H9 (cell line): ENCODE results near the gene LDLRAP1. TPM values are rescaled to one million over a fixed set of nuclear protein-coding genes. Genes with fewer than 3 reads are reported as not detected.

ENCODE experiments used
- DNase-seq: peaks from one replicate; pipeline ENCODE4 v3.0.0-alpha.2; 2017
- H2AFZ ChIP-seq: one replicate; pipeline ENCODE4 v1.6.1; 2013; ENCODE audit warnings: mild to moderate bottlenecking, low read length, control low read depth, moderate library complexity
- H2AK5ac ChIP-seq: 2 replicates; pipeline ENCODE4 v1.6.1; 2013; ENCODE audit warnings: low read length, control low read depth, mixed read lengths; ENCODE audit not compliant: insufficient read length
- H2BK120ac ChIP-seq: one replicate; pipeline ENCODE4 v1.6.1; 2013; ENCODE audit warnings: low read depth, mild to moderate bottlenecking, low read length, control low read depth, inconsistent platforms; ENCODE audit not compliant: poor library complexity, severe bottlenecking
- H2BK12ac ChIP-seq: 2 replicates; pipeline ENCODE4 v1.6.1; 2013; ENCODE audit warnings: low read length, control low read depth, mixed read lengths, low read depth; ENCODE audit not compliant: insufficient read length
- H2BK15ac ChIP-seq: 2 replicates; pipeline ENCODE4 v1.6.1; 2013; ENCODE audit warnings: low read depth, low read length, control low read depth
- H2BK20ac ChIP-seq: one replicate; pipeline ENCODE4 v1.6.1; 2013; ENCODE audit warnings: low read depth, mild to moderate bottlenecking, low read length, control low read depth, inconsistent platforms; ENCODE audit not compliant: poor library complexity, severe bottlenecking
- H2BK5ac ChIP-seq: 2 replicates; pipeline ENCODE4 v1.6.1; 2013; ENCODE audit warnings: low read length, control low read depth, mixed read lengths; ENCODE audit not compliant: insufficient read length
- H3K14ac ChIP-seq: 2 replicates; pipeline ENCODE4 v1.6.1; 2013; ENCODE audit warnings: low read length, control low read depth; ENCODE audit not compliant: insufficient read depth
- H3K18ac ChIP-seq: 2 replicates; pipeline ENCODE4 v1.6.1; 2013; ENCODE audit warnings: low read depth, mild to moderate bottlenecking, mixed read lengths, low read length, control low read depth; ENCODE audit not compliant: insufficient read length
- H3K23ac ChIP-seq: 2 replicates; pipeline ENCODE4 v1.6.1; 2013; ENCODE audit warnings: low read length, control low read depth, mixed read lengths, low read depth; ENCODE audit not compliant: insufficient read length
- H3K23me2 ChIP-seq: 2 replicates; pipeline ENCODE4 v1.6.1; 2013; ENCODE audit warnings: low read depth, mild to moderate bottlenecking, mixed read lengths, low read length, control low read depth; ENCODE audit not compliant: insufficient read length, poor library complexity, severe bottlenecking
- H3K27ac ChIP-seq: 2 replicates; pipeline ENCODE4 v1.5.1; 2013; ENCODE audit warnings: low read length, control low read depth, mixed read lengths, low read depth; ENCODE audit not compliant: insufficient read length
- H3K27me3 ChIP-seq: 2 replicates; pipeline ENCODE4 v1.6.1; 2013; ENCODE audit warnings: low read length, control low read depth, inconsistent platforms; ENCODE audit not compliant: insufficient read depth
- H3K4ac ChIP-seq: 2 replicates; pipeline ENCODE4 v1.6.1; 2013; ENCODE audit warnings: low read depth, mild to moderate bottlenecking, control low read depth, inconsistent platforms, low read length, moderate library complexity
- H3K4me1 ChIP-seq: 2 replicates; pipeline ENCODE4 v1.6.1; 2013; ENCODE audit warnings: low read length, control low read depth, inconsistent platforms; ENCODE audit not compliant: insufficient read depth
- H3K4me2 ChIP-seq: 2 replicates; pipeline ENCODE4 v1.6.1; 2013; ENCODE audit warnings: low read length, control low read depth, mixed read lengths; ENCODE audit not compliant: insufficient read length, insufficient read depth
- H3K56ac ChIP-seq: 2 replicates; pipeline ENCODE4 v1.6.1; 2013; ENCODE audit warnings: low read depth, mild to moderate bottlenecking, mixed read lengths, low read length, control low read depth; ENCODE audit not compliant: insufficient read length
- H3K79me1 ChIP-seq: 2 replicates; pipeline ENCODE4 v1.6.1; 2013; ENCODE audit warnings: low read depth, mild to moderate bottlenecking, moderate library complexity, low read length, control low read depth, inconsistent platforms; ENCODE audit not compliant: insufficient read depth, poor library complexity, severe bottlenecking
- H3K79me2 ChIP-seq: 2 replicates; pipeline ENCODE4 v1.6.1; 2013; ENCODE audit warnings: low read length, control low read depth, inconsistent platforms; ENCODE audit not compliant: insufficient read depth
- H3K9ac ChIP-seq: 2 replicates; pipeline ENCODE4 v1.6.1; 2013; ENCODE audit warnings: low read length, control low read depth, mixed read lengths; ENCODE audit not compliant: insufficient read length; ENCODE audit errors: extremely low read depth
- H3K9me3 ChIP-seq: one replicate; pipeline ENCODE4 v1.6.1; 2013; ENCODE audit warnings: low read depth, low read length, inconsistent platforms; ENCODE audit not compliant: control insufficient read depth
- H3T11ph ChIP-seq: one replicate; pipeline ENCODE4 v1.6.1; 2013; ENCODE audit warnings: mild to moderate bottlenecking, low read length, control low read depth, inconsistent platforms
- H4K20me1 ChIP-seq: one replicate; pipeline ENCODE4 v1.6.1; 2013; ENCODE audit not compliant: control insufficient read depth, insufficient read length, insufficient read depth
- H4K5ac ChIP-seq: 2 replicates; pipeline ENCODE4 v1.6.1; 2013; ENCODE audit warnings: low read depth, mild to moderate bottlenecking, mixed read lengths, low read length, control low read depth; ENCODE audit not compliant: insufficient read length
- H4K8ac ChIP-seq: replicated peaks from 2 replicates; pipeline ENCODE4 v1.6.1; 2013; ENCODE audit warnings: low read length, control low read depth, mixed read lengths, low read depth; ENCODE audit not compliant: insufficient read length
- H4K91ac ChIP-seq: 2 replicates; pipeline ENCODE4 v1.6.1; 2013; ENCODE audit warnings: low read depth, mild to moderate bottlenecking, moderate library complexity, mixed read lengths, low read length, control low read depth; ENCODE audit not compliant: insufficient read length
- H3K27ac Mint-ChIP-seq, 3 experiments: 2 replicates in 2 of 3; 3 replicates in 1 of 3; pipeline ENCODE4 v1.8.0; 2020 to 2021; ENCODE audit warnings: mixed read lengths in 3 of 3, mild to moderate bottlenecking in 1 of 3, moderate library complexity in 1 of 3
- H3K27me3 Mint-ChIP-seq: 2 replicates; pipeline ENCODE4 v1.8.0; 2021; ENCODE audit warnings: low read depth, mild to moderate bottlenecking, moderate library complexity, mixed read lengths
- H3K36me3 Mint-ChIP-seq, 3 experiments: 2 replicates in 2 of 3; 3 replicates in 1 of 3; pipeline ENCODE4 v1.8.0; 2020 to 2021; ENCODE audit warnings: low read depth in 3 of 3, mixed read lengths in 3 of 3; ENCODE audit not compliant: insufficient read depth in 1 of 3
- H3K4me1 Mint-ChIP-seq, 2 experiments: 2 replicates each; pipeline ENCODE4 v1.8.0; 2020; ENCODE audit warnings: mixed read lengths in 2 of 2
- H3K4me3 Mint-ChIP-seq, 2 experiments: 2 replicates in 1 of 2; 3 replicates in 1 of 2; pipeline ENCODE4 v1.8.0; 2020 to 2021; ENCODE audit warnings: mild to moderate bottlenecking in 2 of 2, mixed read lengths in 2 of 2, moderate library complexity in 1 of 2
- H3K9me3 Mint-ChIP-seq, 2 experiments: 2 replicates in 1 of 2; 3 replicates in 1 of 2; pipeline ENCODE4 v1.8.0; 2020; ENCODE audit warnings: mild to moderate bottlenecking in 2 of 2, mixed read lengths in 2 of 2, moderate library complexity in 1 of 2
- WGBS: extraction: QIAGEN DNeasy Blood & Tissue Kit; methylation state at CpG from one replicate; pipeline ENCODE4 v1.1.7; 2013; ENCODE audit warnings: missing lambda C conversion rate, low lambda C conversion rate, mixed read lengths; ENCODE audit not compliant: insufficient read length; ENCODE audit errors: extremely low coverage; 5-methylcytosine and 5-hydroxymethylcytosine counted together
- total RNA-seq: library from RNA; stranded (reverse); gene quantifications from 2 replicates; pipeline ENCODE4 v1.2.1, GENCODE V29; 2021
- TF ChIP-seq, protein P1 (sequence below): fragments of 200-600 bp; sonication (generic); conservative IDR thresholded peaks from 3 replicates; pipeline ENCODE4 v1.8.0; 2021; ENCODE audit warnings: antibody characterized with exemption, mild to moderate bottlenecking

The LDLRAP1 gene
- total RNA-seq, 1 experiment from 2014 or later = 15.7 TPM

DNA sequence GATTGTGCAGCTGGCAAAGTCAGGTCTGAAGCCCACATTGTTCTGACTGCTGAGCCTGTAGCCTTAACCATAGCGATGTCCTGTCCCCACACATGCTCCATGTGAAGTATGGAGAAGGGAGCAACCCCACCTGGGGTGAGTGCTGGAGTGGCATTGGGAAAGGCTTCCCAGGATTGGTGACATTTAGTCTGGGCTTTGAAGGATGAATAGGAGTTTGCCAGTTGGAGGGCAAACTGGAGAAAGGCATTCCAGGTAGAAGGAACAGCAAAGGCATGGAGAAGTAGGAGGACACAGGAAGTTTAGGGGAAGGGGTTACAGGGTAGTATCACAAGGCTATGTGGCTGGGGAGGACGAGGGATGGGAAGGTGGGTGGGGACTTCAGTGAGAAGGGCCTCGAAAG, 7.3 kb upstream of the LDLRAP1 start:
- Histone ChIP-seq H3T11ph (no peak overlapping the region), H3K9me3 (no peaks in the 10 kb centered on the region), H3K4me2 (no peak overlapping the region), H3K27me3 (no peaks in the 10 kb centered on the region), H4K91ac (no peak overlapping the region), H2BK20ac (no peak overlapping the region), H4K5ac (no peak overlapping the region), H3K79me1 (no peaks in the 10 kb centered on the region), H3K4me1 (no peaks in the 10 kb centered on the region; the same call in 1 of the 2 replicates), H2AFZ (no peak overlapping the region), H3K18ac (no peak overlapping the region), H2BK120ac (no peak overlapping the region), H3K27ac (no peak overlapping the region), H3K9ac (no peak overlapping the region), H3K56ac (no peak overlapping the region), H3K23ac (no peak overlapping the region), H3K14ac (no peak overlapping the region), H4K8ac (no peak overlapping the region), H2BK12ac (no peak overlapping the region), H4K20me1 (no peaks in the 10 kb centered on the region), H3K4ac (no peak overlapping the region), H3K79me2 (no peaks in the 10 kb centered on the region), H2AK5ac (no peak overlapping the region), H3K23me2 (no peaks in the 10 kb centered on the region), H2BK5ac (no peak overlapping the region), H2BK15ac (no peak overlapping the region)
- H3K4me1 Mint-ChIP-seq = peaks cover 11 to 19% of the 10 kb centered on the region in 2 experiments
- peaks cover 6% of the 10 kb centered on the region; the same call in 1 of the 2 replicates for H3K27me3 Mint-ChIP-seq
- TF ChIP-seq, protein P1, sequence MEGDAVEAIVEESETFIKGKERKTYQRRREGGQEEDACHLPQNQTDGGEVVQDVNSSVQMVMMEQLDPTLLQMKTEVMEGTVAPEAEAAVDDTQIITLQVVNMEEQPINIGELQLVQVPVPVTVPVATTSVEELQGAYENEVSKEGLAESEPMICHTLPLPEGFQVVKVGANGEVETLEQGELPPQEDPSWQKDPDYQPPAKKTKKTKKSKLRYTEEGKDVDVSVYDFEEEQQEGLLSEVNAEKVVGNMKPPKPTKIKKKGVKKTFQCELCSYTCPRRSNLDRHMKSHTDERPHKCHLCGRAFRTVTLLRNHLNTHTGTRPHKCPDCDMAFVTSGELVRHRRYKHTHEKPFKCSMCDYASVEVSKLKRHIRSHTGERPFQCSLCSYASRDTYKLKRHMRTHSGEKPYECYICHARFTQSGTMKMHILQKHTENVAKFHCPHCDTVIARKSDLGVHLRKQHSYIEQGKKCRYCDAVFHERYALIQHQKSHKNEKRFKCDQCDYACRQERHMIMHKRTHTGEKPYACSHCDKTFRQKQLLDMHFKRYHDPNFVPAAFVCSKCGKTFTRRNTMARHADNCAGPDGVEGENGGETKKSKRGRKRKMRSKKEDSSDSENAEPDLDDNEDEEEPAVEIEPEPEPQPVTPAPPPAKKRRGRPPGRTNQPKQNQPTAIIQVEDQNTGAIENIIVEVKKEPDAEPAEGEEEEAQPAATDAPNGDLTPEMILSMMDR = no peak
- no peak overlapping the region; a peak in 1 of 7 replicates for H3K27ac Mint-ChIP-seq
- no CpG with 5 or more reads among the region's 3 CpGs for WGBS
- H3K9me3 Mint-ChIP-seq = no peaks in the 10 kb centered on the region
- DNase-seq = no peak
- H3K4me3 Mint-ChIP-seq = no peak overlapping the region
- H3K36me3 Mint-ChIP-seq = no peaks in the 10 kb centered on the region
